H1 (cell line): ENCODE measurements around the gene PUS7L. TPM values are rescaled to one million over a fixed set of nuclear protein-coding genes. Genes with fewer than 3 reads are reported as not detected.

Source experiments
- CTCF ChIA-PET: fragments of 300-600 bp; sonication (Branson Sonifier 250); formaldehyde crosslinking; loops from one replicate; lab custom pipeline; 2021; ENCODE audit not compliant: partially characterized antibody; lab: Charles Lee
- POLR2A ChIA-PET: fragments of 300-600 bp; sonication (Branson Sonifier 250); formaldehyde crosslinking; loops from one replicate; lab custom pipeline; 2021; ENCODE audit warnings: inconsistent platforms; ENCODE audit not compliant: partially characterized antibody; lab: Charles Lee
- DNase-seq, 2 experiments: peaks; one replicate each; pipeline versions ENCODE4 v3.0.0 to v3.0.0-alpha.2; 2010 to 2022; ENCODE audit warnings: low spot score in 2 of 2, low read depth in 1 of 2, mixed read lengths in 1 of 2
- FAIRE-seq: peaks from 2 replicates; lab custom pipeline; 2011; peaks lifted over from hg19 to GRCh38; lab: Jason Lieb, UNC
- H2AFZ ChIP-seq: 2 replicates; pipeline ENCODE4 v1.8.1; 2012; ENCODE audit warnings: low read length, inconsistent platforms
- H2AK5ac ChIP-seq: 2 replicates; pipeline ENCODE4 v1.6.1; 2013; ENCODE audit warnings: low read depth, low read length
- H2BK120ac ChIP-seq: replicated peaks from 2 replicates; pipeline ENCODE3; 2013; ENCODE audit warnings: low read depth, low read length, inconsistent platforms
- H2BK12ac ChIP-seq: 2 replicates; pipeline ENCODE4 v1.6.1; 2013; ENCODE audit warnings: low read depth, low read length
- H2BK15ac ChIP-seq: 2 replicates; pipeline ENCODE4 v1.6.1; 2013; ENCODE audit warnings: low read length
- H2BK20ac ChIP-seq: 2 replicates; pipeline ENCODE4 v1.6.1; 2013; ENCODE audit warnings: low read length
- H2BK5ac ChIP-seq: 2 replicates; pipeline ENCODE4 v1.6.1; 2013; ENCODE audit warnings: low read depth, low read length
- H3K14ac ChIP-seq: 2 replicates; pipeline ENCODE4 v1.6.1; 2013; ENCODE audit warnings: inconsistent platforms; ENCODE audit not compliant: insufficient read length
- H3K18ac ChIP-seq: 2 replicates; pipeline ENCODE4 v1.6.1; 2013; ENCODE audit warnings: low read length; ENCODE audit errors: extremely low read depth
- H3K23ac ChIP-seq: 2 replicates; pipeline ENCODE4 v1.6.1; 2013; ENCODE audit warnings: inconsistent platforms; ENCODE audit not compliant: insufficient read length
- H3K23me2 ChIP-seq: 2 replicates; pipeline ENCODE4 v1.6.1; 2013; ENCODE audit warnings: low read depth, low read length
- H3K27ac ChIP-seq: 2 replicates; pipeline ENCODE4 v1.6.1; 2011; ENCODE audit warnings: low read depth, low read length, inconsistent platforms
- H3K27me3 ChIP-seq, 4 experiments: replicated peaks in 1 of 4; 1 replicate in 1 of 4; 2 replicates in 3 of 4; pipeline versions ENCODE4 v1.6.1 to v1.8.1; 2011 to 2013; ENCODE audit warnings: low read length in 3 of 4, mild to moderate bottlenecking in 3 of 4, inconsistent platforms in 2 of 4, mixed read lengths in 2 of 4, moderate library complexity in 1 of 4; ENCODE audit not compliant: control insufficient read depth in 3 of 4, insufficient read depth in 3 of 4; ENCODE audit errors: extremely low read depth in 1 of 4
- H3K36me3 ChIP-seq, 4 experiments: 2 replicates each; pipeline versions ENCODE4 v1.6.1 to v1.8.1; 2011 to 2013; ENCODE audit warnings: mild to moderate bottlenecking in 4 of 4, low read length in 3 of 4, moderate library complexity in 2 of 4, control low read depth in 1 of 4, inconsistent platforms in 1 of 4; ENCODE audit not compliant: insufficient read depth in 4 of 4, control insufficient read depth in 2 of 4
- H3K4ac ChIP-seq: replicated peaks from 2 replicates; pipeline ENCODE3; 2013; ENCODE audit warnings: low read length, low read depth, mixed read lengths, inconsistent platforms; ENCODE audit not compliant: insufficient read length
- H3K4me1 ChIP-seq, 4 experiments: replicated peaks in 1 of 4; 1 replicate in 1 of 4; 2 replicates in 3 of 4; pipeline versions ENCODE4 v1.6.1 to v1.8.1; 2011 to 2013; ENCODE audit warnings: low read length in 3 of 4, inconsistent platforms in 2 of 4, mixed read lengths in 1 of 4; ENCODE audit not compliant: insufficient read depth in 4 of 4, control insufficient read depth in 3 of 4
- H3K4me2 ChIP-seq, 2 experiments: 2 replicates each; pipeline versions ENCODE4 v1.6.1 to v1.8.1; 2011 to 2013; ENCODE audit warnings: low read depth in 2 of 2, low read length in 2 of 2, control low read depth in 1 of 2, inconsistent platforms in 1 of 2, mild to moderate bottlenecking in 1 of 2; ENCODE audit not compliant: insufficient read depth in 1 of 2
- H3K4me3 ChIP-seq, 4 experiments: fragments of 200-600, 300-600 bp in 1 of 4; sonication (generic), shearing (Covaris generic), sonication (Bioruptor Twin) in 1 of 4; 2 replicates each; pipeline versions ENCODE4 v1.5.1 to v1.8.1; 2011 to 2016; ENCODE audit warnings: low read length in 4 of 4, low read depth in 3 of 4, control low read depth in 2 of 4, inconsistent platforms in 2 of 4, mild to moderate bottlenecking in 2 of 4, mixed read lengths in 1 of 4, moderate library complexity in 1 of 4; ENCODE audit not compliant: insufficient read depth in 2 of 4; ENCODE audit errors: extremely low read depth in 1 of 4
- H3K56ac ChIP-seq: replicated peaks from 2 replicates; pipeline ENCODE3; 2013; ENCODE audit warnings: low read depth, mild to moderate bottlenecking, mixed read lengths, low read length, inconsistent platforms; ENCODE audit not compliant: insufficient read length
- H3K79me1 ChIP-seq: 2 replicates; pipeline ENCODE4 v1.6.1; 2013; ENCODE audit warnings: low read depth, low read length, control low read depth
- H3K79me2 ChIP-seq, 2 experiments: 2 replicates each; pipeline versions ENCODE4 v1.6.1 to v1.8.1; 2012 to 2013; ENCODE audit warnings: low read length in 2 of 2, mild to moderate bottlenecking in 2 of 2, inconsistent platforms in 1 of 2; ENCODE audit not compliant: insufficient read depth in 2 of 2, control insufficient read depth in 1 of 2
- H3K9ac ChIP-seq, 4 experiments: replicated peaks in 1 of 4; 1 replicate in 1 of 4; 2 replicates in 3 of 4; pipeline versions ENCODE4 v1.6.1 to v1.8.1; 2011 to 2013; ENCODE audit warnings: low read depth in 3 of 4, low read length in 3 of 4, control low read depth in 2 of 4, mild to moderate bottlenecking in 2 of 4, moderate library complexity in 2 of 4, inconsistent platforms in 1 of 4; ENCODE audit errors: extremely low read depth in 1 of 4
- H3K9me3 ChIP-seq, 2 experiments: 2 replicates each; pipeline versions ENCODE4 v1.6.1 to v1.8.1; 2012 to 2013; ENCODE audit warnings: mild to moderate bottlenecking in 2 of 2, moderate library complexity in 2 of 2, control low read depth in 1 of 2, inconsistent platforms in 1 of 2, low read depth in 1 of 2, low read length in 1 of 2, mixed read lengths in 1 of 2; ENCODE audit not compliant: insufficient read depth in 2 of 2
- H4K20me1 ChIP-seq, 2 experiments: replicated peaks in 1 of 2; 2 replicates each; pipeline versions ENCODE3 to v1.8.1; 2011 to 2013; ENCODE audit warnings: inconsistent platforms in 2 of 2, low read length in 2 of 2, mild to moderate bottlenecking in 1 of 2; ENCODE audit not compliant: insufficient read depth in 2 of 2, control insufficient read depth in 1 of 2
- H4K5ac ChIP-seq: 2 replicates; pipeline ENCODE4 v1.6.1; 2013; ENCODE audit warnings: low read length, low read depth, mixed read lengths, inconsistent platforms; ENCODE audit not compliant: insufficient read length
- H4K8ac ChIP-seq: 2 replicates; pipeline ENCODE4 v1.8.0; 2013; ENCODE audit warnings: mild to moderate bottlenecking, moderate library complexity, low read length, inconsistent platforms; ENCODE audit not compliant: insufficient read depth; ENCODE audit errors: extremely low read depth
- H4K91ac ChIP-seq: replicated peaks from 2 replicates; pipeline ENCODE3; 2013; ENCODE audit warnings: low read length, mixed read lengths, inconsistent platforms; ENCODE audit not compliant: insufficient read length
- ASH2L ChIP-seq: fragments of 200-600, 300-600 bp; sonication (generic); IDR thresholded peaks from one replicate; pipeline ENCODE4 v1.7.1; 2017; ENCODE audit warnings: low read length
- BCL11A ChIP-seq, 2 experiments: IDR thresholded peaks; one replicate each; pipeline ENCODE4 v1.6.1; 2011; ENCODE audit warnings: low read depth in 2 of 2, low read length in 2 of 2, mild to moderate bottlenecking in 2 of 2
- BRCA1 ChIP-seq: IDR thresholded peaks from 2 replicates; pipeline ENCODE4 v1.6.1; 2012; ENCODE audit warnings: low read depth, low read length, improper control_type of control experiment
- CBX5 ChIP-seq: fragments of 300-800, 300-1000 bp; sonication (generic); IDR thresholded peaks from 2 replicates; pipeline ENCODE4 v1.7.1; 2016; ENCODE audit warnings: antibody characterized with exemption, low read length, low read depth
- MAFK ChIP-seq: IDR thresholded peaks from 2 replicates; pipeline ENCODE4 v1.6.1; 2012; ENCODE audit warnings: low read depth, mild to moderate bottlenecking, improper control_type of control experiment, low read length
- NRF1 ChIP-seq: IDR thresholded peaks from 2 replicates; pipeline ENCODE4 v1.6.1; 2011; ENCODE audit warnings: mild to moderate bottlenecking, low read depth, low read length, improper control_type of control experiment
- RNF2 ChIP-seq: fragments of 200-900, 300-1000 bp; sonication (generic); IDR thresholded peaks from 2 replicates; pipeline ENCODE4 v1.7.1; 2016; ENCODE audit warnings: borderline replicate concordance, low read depth, mild to moderate bottlenecking, antibody characterized with exemption, low read length; ENCODE audit not compliant: poor library complexity, severe bottlenecking; ENCODE audit errors: missing control alignments
- RXRA ChIP-seq: IDR thresholded peaks from 2 replicates; pipeline ENCODE4 v1.6.1; 2011; ENCODE audit warnings: low read depth, mild to moderate bottlenecking, low read length, moderate library complexity; ENCODE audit not compliant: insufficient read depth
- SIRT6 ChIP-seq: IDR thresholded peaks from one replicate; pipeline ENCODE4 v1.7.1; 2012; ENCODE audit warnings: low read length, inconsistent platforms
- TAF1 ChIP-seq: IDR thresholded peaks from 2 replicates; pipeline ENCODE4 v1.6.1; 2011; ENCODE audit warnings: mild to moderate bottlenecking, low read depth, low read length
- TBP ChIP-seq: IDR thresholded peaks from 2 replicates; pipeline ENCODE4 v1.6.1; 2011; ENCODE audit warnings: low read depth, low read length, improper control_type of control experiment
- ZNF274 ChIP-seq: IDR thresholded peaks from 2 replicates; pipeline ENCODE4 v1.7.0; 2012; ENCODE audit warnings: low read length, borderline replicate concordance; ENCODE audit errors: extremely low read depth
- polyA plus RNA-seq, 7 experiments: library from polyadenylated mRNA; depleted of rRNA in 3 of 7; stranded (reverse) in 5 of 7; unstranded in 2 of 7; fragments of >200 nt in 5 of 7; fragments of 200-250 nt in 2 of 7; gene quantifications; 1 replicate in 5 of 7; 2 replicates in 1 of 7; 4 replicates in 1 of 7; pipeline versions ENCODE4 v1.2.1 to v1.2.3, GENCODE V29; 2011 to 2013; ENCODE audit warnings: missing spikeins in 2 of 7, mixed read lengths in 2 of 7
- total RNA-seq: library from RNA; stranded (reverse); fragmentation: NEBNext Ultra II Directional; extraction: Animal tissue kit (Norgen Biotek cat#: 25700); gene quantifications from 2 replicates; pipeline ENCODE4 v1.2.1, GENCODE V29; 2021
- TF ChIP-seq, protein P1 (sequence below): IDR thresholded peaks from 2 replicates; pipeline ENCODE4 v1.6.1; 2011; ENCODE audit warnings: low read length, improper control_type of control experiment
- TF ChIP-seq, protein P2 (sequence below): IDR thresholded peaks from 2 replicates; pipeline ENCODE4 v1.6.1; 2012; ENCODE audit warnings: inconsistent platforms

The PUS7L gene
- total and polyA plus RNA-seq, 2 of the 8 experiments (the other 6 are each of a cell fraction or from before 2014, with no cell fraction given): 3.6 to 26.8 TPM

DNA sequence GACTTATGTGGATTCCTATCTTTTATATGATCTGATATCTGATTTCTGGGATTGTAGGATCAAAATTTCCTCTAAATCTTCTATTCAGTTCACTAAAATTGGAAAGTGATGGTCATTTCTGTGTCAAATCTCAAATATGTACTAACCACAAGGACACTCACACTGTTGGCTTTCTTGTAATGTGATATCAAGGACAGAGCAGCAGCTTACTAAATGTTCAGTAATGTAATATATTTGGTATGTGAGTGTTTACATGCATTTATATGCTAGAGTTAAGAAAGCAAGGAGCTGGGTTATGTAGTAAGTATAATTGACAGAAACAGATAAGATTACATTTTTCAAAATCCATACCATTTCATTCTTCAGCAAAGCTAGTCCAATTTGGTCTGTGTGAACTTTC is 16.5 kb downstream of the PUS7L start:
- no peak overlapping the region for H2BK12ac ChIP-seq
- H3K79me2 ChIP-seq: no peaks in the 10 kb centered on the region
- H3K4me1 ChIP-seq: no peaks in the 10 kb centered on the region
- no peak overlapping the region for H2AFZ ChIP-seq
- no peak for FAIRE-seq
- POLR2A ChIA-PET: no interaction called here
- H2BK15ac ChIP-seq: no peak overlapping the region
- H3K4me3 ChIP-seq: no peak overlapping the region
- peaks cover 0 to 13% (median 5%) of the 10 kb centered on the region in 4 experiments; a peak in 5 of 8 replicates for H3K36me3 ChIP-seq
- no peak for DNase-seq
- no peak overlapping the region for H2AK5ac ChIP-seq
- H4K5ac ChIP-seq: no peak overlapping the region
- H2BK120ac ChIP-seq: no peak overlapping the region
- H3K18ac ChIP-seq: no peak overlapping the region
- no peak overlapping the region for H3K23ac ChIP-seq
- no peak overlapping the region for H2BK5ac ChIP-seq
- CTCF ChIA-PET: no interaction called here
- no peak overlapping the region for H3K4me2 ChIP-seq
- no peak overlapping the region for H3K56ac ChIP-seq
- no peak overlapping the region for H4K91ac ChIP-seq
- no peaks in the 10 kb centered on the region for H3K9me3 ChIP-seq
- no peaks in the 10 kb centered on the region for H3K27me3 ChIP-seq
- no peaks in the 10 kb centered on the region for H3K79me1 ChIP-seq
- H3K23me2 ChIP-seq: no peaks in the 10 kb centered on the region
- H4K20me1 ChIP-seq: no peaks in the 10 kb centered on the region
- H3K14ac ChIP-seq: no peak overlapping the region
- no peak overlapping the region for H2BK20ac ChIP-seq
- H3K4ac ChIP-seq: no peak overlapping the region
- H3K9ac ChIP-seq: no peak overlapping the region
- no peak overlapping the region for H3K27ac ChIP-seq
- no peak overlapping the region for H4K8ac ChIP-seq
- TF ChIP-seq ASH2L: no peak
- no peak for TF ChIP-seq RNF2
- TF ChIP-seq SIRT6: no peak
- TF ChIP-seq RXRA: no peak
- TF ChIP-seq TBP: no peak
- no peak for TF ChIP-seq NRF1
- TF ChIP-seq, protein P1, sequence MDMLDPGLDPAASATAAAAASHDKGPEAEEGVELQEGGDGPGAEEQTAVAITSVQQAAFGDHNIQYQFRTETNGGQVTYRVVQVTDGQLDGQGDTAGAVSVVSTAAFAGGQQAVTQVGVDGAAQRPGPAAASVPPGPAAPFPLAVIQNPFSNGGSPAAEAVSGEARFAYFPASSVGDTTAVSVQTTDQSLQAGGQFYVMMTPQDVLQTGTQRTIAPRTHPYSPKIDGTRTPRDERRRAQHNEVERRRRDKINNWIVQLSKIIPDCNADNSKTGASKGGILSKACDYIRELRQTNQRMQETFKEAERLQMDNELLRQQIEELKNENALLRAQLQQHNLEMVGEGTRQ: no peak
- TF ChIP-seq CBX5: no peak
- TF ChIP-seq MAFK: no peak
- no peak for TF ChIP-seq BCL11A (IDR thresholded peaks at IDR 0.05; ENCODE audit: low read depth in 2 of 2, low read length in 2 of 2)
- TF ChIP-seq TAF1: no peak
- TF ChIP-seq, protein P2, sequence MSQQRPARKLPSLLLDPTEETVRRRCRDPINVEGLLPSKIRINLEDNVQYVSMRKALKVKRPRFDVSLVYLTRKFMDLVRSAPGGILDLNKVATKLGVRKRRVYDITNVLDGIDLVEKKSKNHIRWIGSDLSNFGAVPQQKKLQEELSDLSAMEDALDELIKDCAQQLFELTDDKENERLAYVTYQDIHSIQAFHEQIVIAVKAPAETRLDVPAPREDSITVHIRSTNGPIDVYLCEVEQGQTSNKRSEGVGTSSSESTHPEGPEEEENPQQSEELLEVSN: no peak
- no peak for TF ChIP-seq BRCA1
- TF ChIP-seq ZNF274: no peak
